NB4 (cell line): ENCODE results near the gene CNPY2.

Experiments used
- DNase-seq: peaks from one replicate; pipeline ENCODE4 v3.0.0; 2010; ENCODE audit warnings: low read depth
- H3K4me3 ChIP-seq: one replicate; pipeline ENCODE4 v1.5.1; 2011; ENCODE audit warnings: mild to moderate bottlenecking, low read depth, low read length, moderate library complexity
- CTCF ChIP-seq: IDR thresholded peaks from one replicate; pipeline ENCODE4 v1.5.1; 2012; ENCODE audit warnings: low read depth, low read length
- MAX ChIP-seq: IDR thresholded peaks from 2 replicates; pipeline ENCODE4 v1.6.1; 2011; ENCODE audit warnings: low read depth, low read length
- MYC ChIP-seq: IDR thresholded peaks from 2 replicates; pipeline ENCODE4 v1.6.1; 2011; ENCODE audit warnings: low read depth, low read length
- POLR2A ChIP-seq: IDR thresholded peaks from 2 replicates; pipeline ENCODE4 v1.6.1; 2011; ENCODE audit warnings: mild to moderate bottlenecking; ENCODE audit not compliant: insufficient read length; ENCODE audit errors: extremely low read depth

Gene CNPY2

GRCh38 chr12:56311003-56311402 lies 4.8 kb downstream of the CNPY2 start:
- TF ChIP-seq CTCF, result no peak
- TF ChIP-seq MYC, result no peak
- TF ChIP-seq POLR2A, result no peak
- TF ChIP-seq MAX, result no peak
- DNase-seq, result no peak
- no peak overlapping the region for H3K4me3 ChIP-seq

- no peak for DNase-seq
- no peak overlapping the region for H3K4me3 ChIP-seq
- TF ChIP-seq POLR2A, result no peak
- TF ChIP-seq CTCF, result no peak
- TF ChIP-seq MAX, result no peak
- TF ChIP-seq MYC, result no peak
Measured at GRCh38 chr12:56308714-56309113, 7.1 kb downstream of the CNPY2 start.

- H3K4me3 ChIP-seq, result no peak overlapping the region
- DNase-seq, result no peak
- no peak for TF ChIP-seq MAX
- TF ChIP-seq MYC, result no peak
- TF ChIP-seq POLR2A, result no peak
- no peak for TF ChIP-seq CTCF
Measured at GRCh38 chr12:56307221-56307965, 8.4 kb downstream of the CNPY2 start.

GRCh38 chr12:56304872-56305590 lies 10.8 kb downstream of the CNPY2 start:
- H3K4me3 ChIP-seq, result no peak overlapping the region
- no peak for TF ChIP-seq CTCF
- TF ChIP-seq POLR2A, result no peak
- no peak for TF ChIP-seq MYC
- TF ChIP-seq MAX, result no peak
- DNase-seq, result no peak

GRCh38 chr12:56304276-56304675 lies 11.5 kb downstream of the CNPY2 start:
- TF ChIP-seq MYC, result no peak
- no peak for TF ChIP-seq POLR2A
- TF ChIP-seq CTCF, result no peak
- no peak for TF ChIP-seq MAX
- H3K4me3 ChIP-seq, result no peak overlapping the region
- no peak for DNase-seq
